Activated CD8-positive, alpha-beta T cell treated with anti-CD3 and anti-CD28 coated beads, Interleukin-2, amount 10 ng/mL, durations not matched to agents 7 days and 5 days (primary cell): Measurements from ENCODE around the gene KCNQ1OT1. TPM values are rescaled to one million over a fixed set of nuclear protein-coding genes. Genes with fewer than 3 reads are reported as not detected.

Source experiments
- ATAC-seq: fragments of 150-1000 bp; cut with Tn5 transposase; one replicate; pipeline ENCODE4 v1.10.0; 2021; ENCODE audit warnings: moderate library complexity
- CTCF ChIA-PET: fragments of 350-600 bp; sonication (Branson Sonifier 250); formaldehyde crosslinking; loops from one replicate; lab custom pipeline; 2021; ENCODE audit warnings: antibody characterized with exemption; lab: Charles Lee
- POLR2A ChIA-PET: fragments of 350-600 bp; sonication (Branson Sonifier 250); formaldehyde crosslinking; loops from one replicate; lab custom pipeline; 2021; ENCODE audit warnings: antibody characterized with exemption; lab: Charles Lee
- DNase-seq: peaks from one replicate; pipeline ENCODE4 v3.0.0-alpha.2; 2020
- H3K27ac Mint-ChIP-seq: one replicate; pipeline ENCODE4 v1.8.0; 2021; ENCODE audit warnings: mild to moderate bottlenecking, mixed read lengths
- H3K27me3 Mint-ChIP-seq: one replicate; pipeline ENCODE4 v1.8.0; 2021; ENCODE audit warnings: low read depth, mixed read lengths
- H3K36me3 Mint-ChIP-seq: one replicate; pipeline ENCODE4 v1.8.0; 2021; ENCODE audit warnings: low read depth, mixed read lengths
- H3K4me1 Mint-ChIP-seq: one replicate; pipeline ENCODE4 v1.8.0; 2021; ENCODE audit warnings: low read depth, mixed read lengths
- H3K4me3 Mint-ChIP-seq: one replicate; pipeline ENCODE4 v1.8.0; 2021; ENCODE audit warnings: mild to moderate bottlenecking, mixed read lengths
- H3K9me3 Mint-ChIP-seq: one replicate; pipeline ENCODE4 v1.8.0; 2022; ENCODE audit warnings: mixed read lengths; ENCODE audit not compliant: insufficient read depth
- total RNA-seq, 2 experiments: library from RNA; stranded (reverse); gene quantifications; one replicate each; pipeline ENCODE4 v1.2.3, GENCODE V29; 2021

The KCNQ1OT1 gene
- total RNA-seq: under 1 TPM; 0.24 to 0.26 TPM

DNA sequence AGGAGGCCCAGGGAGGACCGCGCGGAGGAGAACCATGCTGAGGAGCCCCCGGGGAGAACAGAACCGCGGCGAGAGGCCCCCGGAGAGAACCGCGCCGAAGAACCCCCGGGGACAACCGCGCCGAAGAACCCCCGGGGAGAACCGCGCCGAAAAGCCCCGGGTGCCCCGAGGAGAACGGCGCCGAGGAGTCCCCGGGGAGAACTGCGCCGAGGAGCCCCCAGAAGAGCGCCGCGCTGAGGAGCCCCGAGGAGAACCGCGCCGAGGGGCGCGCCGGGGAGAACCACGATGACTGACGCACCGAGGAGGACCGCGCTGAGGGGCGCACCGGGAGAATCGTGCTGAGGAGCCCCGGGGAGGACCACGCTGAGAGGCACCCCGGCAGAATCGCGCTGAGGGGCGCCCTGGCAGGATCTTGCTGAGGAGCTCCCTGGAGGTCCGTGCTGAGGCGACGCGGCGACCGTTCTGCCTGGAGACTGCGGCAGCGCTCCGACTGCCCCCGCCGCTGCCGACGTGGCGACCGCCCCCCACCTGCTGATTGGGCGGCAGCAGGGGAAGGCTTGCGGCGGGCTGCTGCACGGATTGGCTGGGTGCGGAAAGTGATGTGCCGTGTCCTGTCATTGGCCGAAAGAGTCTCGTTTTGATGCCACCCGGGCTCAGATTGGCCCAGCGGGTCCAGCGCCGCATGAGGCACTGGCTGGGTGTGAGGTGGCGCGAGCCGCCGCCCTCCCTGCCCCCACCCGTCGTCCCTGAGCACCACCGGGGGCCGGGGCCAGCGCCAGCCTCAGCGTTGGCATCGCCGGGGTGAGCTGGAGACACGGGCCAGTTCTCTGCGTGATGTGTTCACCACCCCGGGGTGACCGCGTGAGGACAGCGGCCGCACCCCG, at the start of gene KCNQ1OT1:
KCNQ1OT1 (minus strand) TSS at position 464 of the 884 bp plus-strand sequence.
- H3K27ac Mint-ChIP-seq: peak within 1 kb of the TSS; percentile 71
- POLR2A ChIA-PET: interaction anchor here (0.6 to 1.0 kb wide), 4 partner anchors 13 to 1112 kb away, joined by 3 read pairs; no protein-coding TSS in a partner anchor

DNA sequence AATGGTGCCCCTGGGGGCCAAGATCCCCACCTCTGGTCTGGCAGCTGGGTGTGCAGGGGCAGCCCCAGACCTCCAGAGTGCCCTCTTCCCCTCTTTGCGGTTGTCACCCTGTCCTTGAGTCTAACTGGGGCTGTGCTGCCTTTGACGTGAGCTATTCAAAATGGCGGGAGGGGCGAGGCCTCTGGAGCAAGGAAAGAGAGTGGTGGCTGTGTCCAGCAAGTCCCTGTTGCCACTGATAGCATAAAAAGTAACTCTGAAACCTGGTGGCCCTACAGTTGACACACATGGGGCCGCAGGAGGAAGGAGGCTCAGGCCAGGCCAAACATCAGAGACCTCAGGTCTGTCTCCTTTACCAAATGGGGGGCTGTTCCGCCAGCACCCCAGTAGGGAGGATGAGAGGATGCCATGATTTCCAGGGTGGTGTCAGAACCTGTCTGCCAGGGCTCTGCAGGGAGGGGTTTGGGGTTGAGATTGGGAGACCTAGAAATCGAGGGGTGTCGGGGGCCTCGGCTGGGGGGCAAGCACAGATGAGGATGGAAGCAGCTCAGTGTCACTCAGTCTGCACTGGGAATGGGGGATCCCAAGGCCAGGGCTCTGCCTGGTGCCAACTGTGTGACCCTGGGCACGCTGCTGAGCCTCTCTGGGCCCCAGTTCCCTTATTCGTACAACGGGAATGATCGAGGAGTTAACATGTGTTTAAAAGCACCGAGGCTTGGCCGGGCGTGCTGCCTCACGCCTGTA, 49.2 kb upstream of the KCNQ1OT1 start:
- CTCF ChIA-PET: no interaction called here
- ATAC-seq: no peak
- Mint-ChIP-seq H3K36me3 (no peaks in the 10 kb centered on the region), H3K27me3 (no peaks in the 10 kb centered on the region), H3K9me3 (no peaks in the 10 kb centered on the region), H3K4me3 (no peak overlapping the region), H3K27ac (no peak overlapping the region), H3K4me1 (no peaks in the 10 kb centered on the region)
- no peak for DNase-seq
- POLR2A ChIA-PET: no interaction called here

More for the DNA sequence above, at the start of gene KCNQ1OT1:
- ATAC-seq: peak; percentile 97
- peaks cover 2% of the 10 kb centered on the region for H3K36me3 Mint-ChIP-seq
- CTCF ChIA-PET: no interaction called here
- peaks cover 13% of the 10 kb centered on the region for H3K4me1 Mint-ChIP-seq
- DNase-seq: peak; percentile 91
- peak within 1 kb of the TSS; percentile 78 for H3K4me3 Mint-ChIP-seq
- H3K27me3 Mint-ChIP-seq: no peaks in the 10 kb centered on the region
- no peaks in the 10 kb centered on the region for H3K9me3 Mint-ChIP-seq

DNA sequence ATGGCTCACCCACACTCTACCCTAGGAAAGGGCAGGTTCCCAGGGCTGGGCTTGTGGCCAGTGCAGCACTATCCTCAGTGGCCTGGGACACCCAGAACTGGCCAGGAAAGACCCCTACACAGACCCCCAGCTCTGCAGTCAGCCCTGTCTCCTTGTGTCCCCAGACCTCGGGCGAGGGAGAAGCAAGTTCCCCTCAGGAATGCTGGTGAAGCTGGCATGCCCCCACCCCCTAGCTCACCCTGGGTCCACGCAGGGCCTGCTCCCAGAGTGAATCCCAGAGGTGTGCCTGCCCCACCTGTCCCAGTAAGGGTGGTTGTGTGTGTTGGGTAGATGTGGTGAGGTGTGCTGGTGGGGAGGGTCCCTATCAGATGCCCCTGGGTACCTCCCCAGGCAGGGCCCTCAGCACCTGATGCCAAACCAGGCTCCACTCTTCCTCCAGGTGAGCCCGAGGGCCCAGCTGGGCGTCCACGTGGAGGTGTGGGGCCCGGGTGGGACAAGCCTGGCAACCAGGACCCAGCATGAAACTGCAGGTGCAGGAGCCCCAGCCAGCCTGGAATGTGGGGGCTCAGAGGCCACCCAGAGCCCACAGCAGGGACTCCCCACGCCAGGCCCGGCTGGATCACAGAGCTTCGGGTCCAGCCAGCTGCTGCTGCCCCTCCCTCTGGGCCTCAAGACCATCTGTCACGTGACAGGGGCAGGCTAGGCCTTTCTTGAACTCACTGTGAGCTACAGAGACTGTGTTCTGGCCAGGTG, 48.4 kb upstream of the KCNQ1OT1 start:
- H3K27ac Mint-ChIP-seq: no peak overlapping the region
- no peaks in the 10 kb centered on the region for H3K27me3 Mint-ChIP-seq
- POLR2A ChIA-PET: no interaction called here
- H3K9me3 Mint-ChIP-seq: no peaks in the 10 kb centered on the region
- DNase-seq (no peak), ATAC-seq (no peak)
- CTCF ChIA-PET: no interaction called here
- H3K4me1 Mint-ChIP-seq: no peaks in the 10 kb centered on the region
- H3K36me3 Mint-ChIP-seq: no peaks in the 10 kb centered on the region
- no peak overlapping the region for H3K4me3 Mint-ChIP-seq

DNA sequence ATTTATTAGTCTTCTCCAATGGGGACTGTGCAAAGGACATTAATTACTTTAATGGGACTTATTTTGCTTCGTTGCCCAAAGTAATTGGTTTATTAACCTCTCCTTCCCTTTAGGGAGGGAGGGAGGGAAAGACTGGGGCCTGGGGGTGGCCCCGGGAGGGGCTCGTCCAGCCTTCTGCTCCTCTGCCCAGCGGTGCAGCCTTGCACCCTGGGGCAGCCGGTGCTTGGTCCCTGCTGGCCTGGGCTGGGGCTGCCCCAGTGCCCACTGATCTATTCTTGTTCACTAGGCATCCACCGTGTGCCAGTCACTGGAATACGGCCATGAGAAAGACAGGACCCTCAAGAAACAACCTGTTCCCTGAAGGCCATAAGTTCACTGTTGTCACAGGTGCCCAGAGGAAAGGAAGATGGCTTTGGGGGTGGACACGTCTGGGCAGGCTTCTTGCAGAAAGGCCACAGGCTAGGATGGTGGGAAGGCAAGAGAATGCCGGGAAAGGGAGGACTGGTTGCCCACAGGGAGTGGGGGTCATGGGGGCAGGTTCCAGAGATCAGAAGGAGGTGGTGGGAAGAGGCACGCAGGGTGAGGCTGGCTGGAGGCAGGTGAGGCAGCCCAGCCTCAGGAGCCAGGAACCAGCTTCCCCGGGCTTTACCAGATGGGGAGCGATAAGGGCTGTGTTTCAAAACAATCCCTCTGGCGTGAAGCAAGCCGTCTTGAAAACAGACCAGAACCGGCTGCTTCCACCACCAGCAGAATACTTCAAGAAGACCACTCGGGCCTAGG, 47.6 kb upstream of the KCNQ1OT1 start:
- H3K27me3 Mint-ChIP-seq: no peaks in the 10 kb centered on the region
- ChIA-PET CTCF (no interaction called here), POLR2A (no interaction called here)
- DNase-seq (no peak), ATAC-seq (no peak)
- H3K9me3 Mint-ChIP-seq: no peaks in the 10 kb centered on the region
- H3K36me3 Mint-ChIP-seq: no peaks in the 10 kb centered on the region
- H3K4me3 Mint-ChIP-seq: no peak overlapping the region
- H3K27ac Mint-ChIP-seq: no peak overlapping the region
- H3K4me1 Mint-ChIP-seq: no peaks in the 10 kb centered on the region

DNA sequence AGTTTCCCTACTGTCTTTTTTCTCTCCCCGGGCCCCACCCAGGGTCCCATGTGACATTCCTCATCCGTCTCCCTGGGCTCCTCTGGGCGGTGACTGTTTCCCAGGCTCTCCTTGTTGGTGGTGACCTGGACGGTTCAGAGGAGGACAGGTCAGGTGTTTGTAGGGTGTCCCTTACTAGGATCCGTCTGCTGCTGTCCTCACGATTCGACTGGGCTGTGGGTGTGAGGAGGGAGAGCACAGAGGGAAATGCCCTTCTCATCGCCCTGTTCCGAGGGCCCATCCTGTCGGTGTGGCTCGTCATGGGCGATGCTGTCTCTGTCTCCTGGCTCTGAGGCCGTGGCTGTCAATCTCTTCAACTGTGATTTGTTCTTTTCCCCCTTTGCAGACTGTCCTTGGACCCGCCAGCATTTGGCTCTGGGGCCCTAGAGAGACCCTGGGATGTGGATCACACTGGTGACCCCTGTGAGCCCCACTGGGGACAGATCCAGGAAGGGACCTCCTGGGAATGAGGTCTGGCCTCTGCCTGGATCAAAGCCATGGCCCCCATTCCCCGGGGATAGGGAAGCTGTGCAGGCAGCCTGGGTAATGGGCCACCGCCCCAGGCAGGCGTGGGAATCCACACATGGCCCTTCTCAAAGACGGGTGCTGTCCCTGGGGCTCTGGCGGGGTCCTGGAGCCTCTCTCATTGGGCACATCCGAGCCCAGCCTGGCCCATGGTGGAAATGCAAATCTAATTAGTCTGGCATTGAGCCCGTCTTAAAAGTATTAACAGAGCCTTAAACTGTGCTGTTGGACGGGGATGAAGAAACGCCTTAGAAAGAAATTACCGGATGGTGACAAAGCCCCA, 46.8 kb upstream of the KCNQ1OT1 start:
- no peak overlapping the region for H3K4me3 Mint-ChIP-seq
- H3K27ac Mint-ChIP-seq: no peak overlapping the region
- CTCF ChIA-PET: no interaction called here
- POLR2A ChIA-PET: no interaction called here
- no peaks in the 10 kb centered on the region for H3K27me3 Mint-ChIP-seq
- DNase-seq (no peak), ATAC-seq (no peak)
- H3K9me3 Mint-ChIP-seq: no peaks in the 10 kb centered on the region
- H3K36me3 Mint-ChIP-seq: no peaks in the 10 kb centered on the region
- no peaks in the 10 kb centered on the region for H3K4me1 Mint-ChIP-seq

DNA sequence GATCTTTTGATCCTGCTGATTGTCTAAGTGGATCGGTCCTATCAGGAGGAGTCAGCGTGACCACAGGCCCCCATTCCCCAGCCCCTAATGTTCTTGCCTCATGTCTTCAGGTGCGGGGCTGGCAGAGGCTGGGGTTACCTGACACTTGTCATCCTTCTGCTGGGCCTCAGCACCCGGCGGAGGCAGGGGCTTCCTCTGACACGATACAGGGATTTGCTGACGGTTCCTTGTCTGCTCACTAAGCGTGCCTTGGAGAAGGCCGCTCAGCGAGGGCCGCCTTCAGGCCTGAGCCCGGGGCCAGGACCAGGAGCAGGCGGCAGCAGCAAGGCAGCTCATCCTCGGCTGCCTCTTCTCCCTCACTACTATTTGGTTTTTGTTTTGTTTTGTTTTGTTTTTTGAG, 45.7 kb upstream of the KCNQ1OT1 start:
- Mint-ChIP-seq H3K4me1 (no peaks in the 10 kb centered on the region), H3K4me3 (no peak overlapping the region), H3K27me3 (no peaks in the 10 kb centered on the region), H3K9me3 (no peaks in the 10 kb centered on the region), H3K27ac (no peak overlapping the region), H3K36me3 (no peaks in the 10 kb centered on the region)
- CTCF ChIA-PET: no interaction called here
- ATAC-seq (no peak), DNase-seq (no peak)
- POLR2A ChIA-PET: no interaction called here

DNA sequence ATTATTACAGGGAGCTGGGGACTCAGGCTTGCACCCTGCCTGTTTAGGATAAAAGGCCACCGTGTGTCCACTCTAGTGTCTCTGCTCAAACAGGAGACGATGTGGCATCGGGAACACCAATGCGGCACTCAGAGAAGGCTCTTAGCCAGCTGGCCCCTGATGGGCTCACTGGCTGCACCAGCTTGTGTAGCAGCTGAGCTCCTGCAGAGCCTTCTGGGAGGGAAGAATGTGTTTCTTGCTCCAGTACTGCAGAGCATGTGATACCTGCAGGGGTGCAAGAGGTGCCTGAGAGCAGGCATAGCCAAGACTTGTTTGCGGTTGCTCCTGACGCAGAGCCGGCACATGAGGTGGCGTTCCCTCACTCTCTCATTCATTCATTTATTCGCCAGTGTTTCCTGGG, 44.4 kb upstream of the KCNQ1OT1 start:
- no peaks in the 10 kb centered on the region for H3K27me3 Mint-ChIP-seq
- ATAC-seq: no peak
- no peaks in the 10 kb centered on the region for H3K9me3 Mint-ChIP-seq
- ChIA-PET CTCF (no interaction called here), POLR2A (no interaction called here)
- no peak for DNase-seq
- no peaks in the 10 kb centered on the region for H3K4me1 Mint-ChIP-seq
- H3K36me3 Mint-ChIP-seq: no peaks in the 10 kb centered on the region
- H3K27ac Mint-ChIP-seq: no peak overlapping the region
- H3K4me3 Mint-ChIP-seq: no peak overlapping the region

DNA sequence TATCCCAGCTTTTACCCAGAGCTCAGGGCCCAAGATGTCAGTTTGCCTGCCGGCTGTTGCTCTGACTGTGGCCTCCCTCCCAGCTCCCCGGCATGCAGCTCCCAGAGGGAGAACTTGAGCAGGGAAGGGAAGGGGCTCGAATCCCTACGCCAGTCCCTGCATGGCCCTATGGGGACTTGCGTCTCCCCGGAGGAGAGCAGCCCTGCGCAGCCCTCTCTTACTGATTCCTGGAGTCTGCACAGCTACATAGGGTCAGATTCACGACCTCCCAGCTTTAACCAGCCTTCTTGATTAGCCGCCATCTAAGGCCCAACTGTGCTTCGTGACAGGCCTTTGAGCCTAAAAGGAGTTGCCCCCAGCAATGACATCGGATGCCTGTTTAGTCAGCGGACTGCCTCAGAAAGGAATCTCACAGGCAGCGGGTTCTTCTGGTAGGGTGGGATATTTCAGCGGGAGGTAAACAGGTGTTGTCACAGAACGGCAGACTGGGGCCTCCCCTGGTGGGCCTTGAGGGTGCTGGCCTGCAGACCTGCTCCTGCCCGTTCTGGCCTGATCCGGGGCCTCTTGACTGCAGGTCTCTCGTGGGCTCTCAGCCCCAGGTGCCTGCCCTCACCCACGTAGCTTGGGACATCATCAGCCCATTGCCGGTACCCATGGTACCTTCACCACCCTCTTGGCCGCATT, 43.8 kb upstream of the KCNQ1OT1 start:
- Mint-ChIP-seq H3K4me1 (no peaks in the 10 kb centered on the region), H3K4me3 (no peak overlapping the region), H3K9me3 (no peaks in the 10 kb centered on the region), H3K36me3 (no peaks in the 10 kb centered on the region), H3K27me3 (no peaks in the 10 kb centered on the region), H3K27ac (no peak overlapping the region)
- ATAC-seq (no peak), DNase-seq (no peak)
- POLR2A ChIA-PET: no interaction called here
- CTCF ChIA-PET: no interaction called here

DNA sequence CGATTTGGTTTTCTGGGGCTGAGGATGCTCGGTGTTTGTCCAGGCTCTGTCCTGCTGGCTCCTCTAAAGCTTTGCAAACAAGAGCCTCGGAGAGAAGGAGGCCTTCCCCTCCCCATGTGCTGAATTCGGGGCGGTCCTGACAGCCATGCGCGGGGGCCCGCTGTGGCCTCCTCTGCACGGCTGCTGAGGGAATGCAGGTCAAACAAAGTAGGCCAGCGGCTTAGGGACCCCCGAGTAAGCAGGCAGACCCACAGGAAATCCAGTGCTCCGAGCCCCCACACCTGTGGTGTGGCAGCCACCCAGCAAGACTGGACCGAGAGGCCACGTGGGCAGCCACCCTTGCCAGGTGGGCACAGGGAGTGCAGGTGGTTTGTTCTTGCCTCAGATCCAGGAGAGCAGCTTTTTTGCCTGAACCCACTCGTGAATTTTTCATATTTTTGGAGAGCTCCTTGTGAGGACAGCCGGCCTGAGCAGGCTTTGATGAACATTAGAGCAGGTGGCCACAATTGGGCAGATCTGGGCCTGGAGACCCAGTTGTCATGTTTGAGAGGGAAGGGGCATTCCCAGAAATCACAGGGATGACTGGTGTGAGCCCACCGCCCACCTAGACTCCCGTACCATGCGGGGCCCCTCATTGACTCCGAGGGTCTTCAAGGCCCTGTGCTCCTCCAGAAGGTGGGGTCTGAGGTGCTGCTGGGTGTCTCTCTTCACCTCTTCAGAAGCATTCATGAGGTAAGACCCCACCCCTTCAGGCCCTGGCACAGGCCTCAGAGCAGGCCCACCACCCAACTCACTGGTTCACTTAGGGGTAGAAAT, 43.0 kb upstream of the KCNQ1OT1 start:
- DNase-seq (no peak), ATAC-seq (no peak)
- no peaks in the 10 kb centered on the region for H3K36me3 Mint-ChIP-seq
- no peaks in the 10 kb centered on the region for H3K4me1 Mint-ChIP-seq
- H3K4me3 Mint-ChIP-seq: no peak overlapping the region
- H3K27ac Mint-ChIP-seq: no peak overlapping the region
- CTCF ChIA-PET: no interaction called here
- no peaks in the 10 kb centered on the region for H3K27me3 Mint-ChIP-seq
- POLR2A ChIA-PET: no interaction called here
- H3K9me3 Mint-ChIP-seq: no peaks in the 10 kb centered on the region

DNA sequence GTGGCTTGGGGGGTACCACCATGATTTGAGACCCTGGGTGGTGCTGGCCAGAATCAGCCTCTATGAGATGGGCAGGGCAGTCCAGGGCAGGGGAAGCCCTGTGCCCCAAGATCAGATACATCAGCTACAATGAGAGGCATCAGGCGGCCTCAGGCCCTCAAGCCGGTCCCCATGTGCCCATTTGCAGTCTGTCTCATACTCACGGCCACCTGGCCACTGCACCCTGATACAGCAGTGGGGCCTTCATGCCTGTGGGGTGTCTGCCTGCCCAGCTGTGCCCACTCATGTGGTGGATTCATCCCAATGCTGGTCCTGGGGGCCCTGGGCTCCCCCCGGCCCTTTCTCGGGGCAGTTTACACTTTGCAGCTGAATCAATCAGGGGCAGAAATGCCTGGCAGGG, 42.4 kb upstream of the KCNQ1OT1 start:
- no peak for ATAC-seq
- POLR2A ChIA-PET: no interaction called here
- no peak overlapping the region for H3K27ac Mint-ChIP-seq

More for the DNA sequence above, 42.4 kb upstream of the KCNQ1OT1 start:
- Mint-ChIP-seq H3K9me3 (no peaks in the 10 kb centered on the region), H3K4me3 (no peak overlapping the region), H3K4me1 (no peaks in the 10 kb centered on the region), H3K36me3 (no peaks in the 10 kb centered on the region), H3K27me3 (no peaks in the 10 kb centered on the region)
- no peak for DNase-seq
- CTCF ChIA-PET: no interaction called here
